ENCODE measurements around the gene PARD6B.

The PARD6B gene

DNA sequence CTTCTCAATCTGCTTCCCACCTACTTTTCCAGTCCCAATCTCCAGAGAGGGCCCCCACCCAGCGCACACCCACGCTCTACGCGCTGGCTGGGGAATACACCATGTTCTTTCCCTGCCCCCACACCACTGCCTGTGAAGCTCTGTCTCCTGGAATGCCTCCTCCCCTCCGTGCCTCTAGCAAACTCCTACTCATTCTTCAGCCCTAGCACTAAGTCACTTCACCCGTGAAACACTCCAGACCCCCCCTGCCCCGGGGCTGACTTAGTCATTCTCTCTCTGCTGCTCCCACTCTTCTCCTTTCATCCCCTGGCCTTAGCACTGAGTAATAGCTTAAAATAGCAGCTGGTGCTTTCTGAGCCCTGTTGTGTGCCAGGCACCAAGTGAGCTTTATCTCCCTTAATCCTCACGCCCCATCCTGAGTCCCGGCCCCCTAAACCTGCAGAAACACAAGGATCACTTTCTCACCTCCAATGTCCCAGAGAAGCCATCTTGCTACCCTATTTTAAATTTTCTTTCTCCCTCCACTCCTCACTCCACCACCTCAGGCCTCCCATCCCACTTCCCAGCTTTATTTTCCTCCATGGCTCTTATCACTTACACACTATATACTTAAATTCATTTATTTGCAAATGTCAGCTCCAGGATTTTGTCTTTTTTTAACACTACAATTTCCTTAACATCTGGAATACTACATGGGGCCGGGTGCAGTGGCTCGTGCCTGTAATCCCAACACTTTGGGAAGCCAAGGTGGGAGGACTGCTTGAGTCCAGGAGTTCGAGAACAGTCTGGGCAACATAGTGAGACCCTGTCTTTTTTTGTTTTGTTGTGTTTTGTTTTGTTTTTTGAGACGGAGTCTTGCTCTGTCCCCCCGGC, 6.3 kb upstream of the PARD6B start:
- DNase-seq = no peak

DNA sequence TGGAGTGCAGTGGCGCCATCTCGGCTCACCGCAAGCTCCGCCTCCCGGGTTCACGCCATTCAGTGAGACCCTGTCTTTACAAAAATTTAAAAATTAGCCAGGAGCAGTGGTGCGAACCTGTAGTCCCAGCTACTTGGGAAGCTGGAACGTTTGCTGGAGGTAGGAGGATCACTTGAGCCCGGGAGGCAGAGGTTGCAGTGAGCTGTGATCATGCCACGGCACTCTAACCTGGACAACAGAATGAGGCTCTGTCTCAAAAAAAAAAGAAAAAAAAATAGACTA, 5.7 kb upstream of the PARD6B start:
- no peak for DNase-seq

DNA sequence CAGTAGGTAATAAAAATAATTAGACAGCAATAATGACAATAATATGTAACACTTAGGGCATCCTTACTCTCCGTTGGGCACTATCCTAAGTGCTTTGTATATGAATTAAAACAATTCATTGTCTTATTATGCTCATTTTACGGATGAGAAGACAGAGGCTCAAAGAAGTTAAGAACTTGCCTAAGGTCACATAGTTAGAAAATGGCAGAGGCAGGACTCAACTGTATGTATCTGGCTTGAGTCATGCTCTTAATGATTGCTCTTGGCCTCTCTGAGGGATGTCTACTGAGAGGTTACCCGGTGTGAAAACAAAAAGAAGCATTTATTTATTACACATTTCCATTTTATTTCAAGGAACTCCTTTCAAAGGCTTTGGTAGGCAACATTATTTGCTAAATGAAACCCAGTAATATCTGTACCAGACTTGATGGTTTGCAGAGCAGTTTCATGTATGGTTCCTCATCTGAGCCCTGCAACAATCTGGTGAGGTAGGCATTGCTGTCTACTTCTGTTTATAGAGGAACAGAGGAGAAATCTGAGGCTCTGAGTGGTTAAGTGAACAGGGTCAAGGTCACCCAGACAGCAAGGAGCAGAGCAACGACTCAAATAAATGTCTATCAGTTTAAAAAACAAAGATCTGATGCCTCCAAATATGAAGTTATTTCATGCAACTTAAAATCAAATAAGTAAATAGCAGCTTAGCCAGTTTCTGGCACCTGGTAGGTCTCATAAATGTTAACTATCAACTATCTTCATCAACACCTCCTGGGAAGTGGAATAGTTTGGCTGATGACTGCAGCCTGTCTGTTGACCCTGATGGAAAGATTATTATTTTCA, 4.2 kb upstream of the PARD6B start:
- DNase-seq = no peak

DNA sequence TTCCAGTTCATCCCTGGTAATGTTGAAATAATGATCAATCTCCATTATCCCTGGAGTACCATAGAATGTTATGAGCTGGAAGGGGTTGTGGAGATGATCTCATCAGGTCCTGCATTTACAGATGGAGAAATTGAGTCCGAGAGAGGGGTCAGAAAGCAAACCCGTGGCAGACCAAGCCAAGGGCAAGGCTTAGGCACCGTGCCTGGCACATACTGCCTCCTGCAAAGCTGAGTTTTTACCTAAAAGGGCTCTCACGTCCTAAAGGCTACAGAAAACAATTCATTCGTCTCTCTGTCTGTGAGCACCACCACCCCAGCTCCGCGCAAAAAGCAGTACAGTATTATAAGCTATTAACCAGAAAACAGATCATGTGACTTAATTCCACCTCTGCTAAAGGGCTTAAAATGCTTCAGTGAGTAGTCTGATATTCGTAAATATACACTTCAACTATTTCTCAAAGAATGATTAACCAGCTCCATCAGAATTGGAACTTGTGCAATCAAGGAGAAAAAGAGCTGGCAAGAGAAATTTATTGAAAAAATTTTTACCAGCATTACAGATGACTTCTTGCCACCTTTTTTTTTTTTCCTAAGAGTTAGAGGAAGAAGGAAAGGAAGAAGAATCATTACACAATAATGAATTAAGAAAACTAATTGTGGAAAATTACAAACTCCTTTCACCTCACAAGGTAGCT, 3.4 kb upstream of the PARD6B start:
- no peak for DNase-seq

DNA sequence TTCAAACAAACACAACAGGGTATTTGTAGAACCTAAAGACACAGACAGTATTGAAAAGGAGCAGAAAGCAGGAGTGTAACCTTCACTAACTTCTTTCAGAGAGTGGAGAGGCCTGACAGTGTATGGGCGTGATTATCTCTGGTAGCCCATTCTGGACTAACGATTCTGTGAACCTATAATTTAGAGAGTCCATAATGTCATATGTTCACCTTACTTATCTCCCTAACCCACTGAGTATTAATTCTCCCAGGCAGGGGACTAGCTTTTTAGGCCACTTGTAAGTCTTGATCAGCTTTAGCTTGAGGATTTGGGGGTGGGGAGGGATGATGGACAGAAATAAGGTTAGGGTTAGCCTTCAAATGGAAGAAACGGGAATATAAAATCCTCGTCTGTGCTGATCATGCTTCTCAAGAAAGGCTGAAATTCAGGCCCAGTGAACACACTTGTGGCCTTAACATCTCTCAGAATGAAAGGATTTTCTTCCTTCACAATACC, 2.8 kb upstream of the PARD6B start:
- no peak for DNase-seq

DNA sequence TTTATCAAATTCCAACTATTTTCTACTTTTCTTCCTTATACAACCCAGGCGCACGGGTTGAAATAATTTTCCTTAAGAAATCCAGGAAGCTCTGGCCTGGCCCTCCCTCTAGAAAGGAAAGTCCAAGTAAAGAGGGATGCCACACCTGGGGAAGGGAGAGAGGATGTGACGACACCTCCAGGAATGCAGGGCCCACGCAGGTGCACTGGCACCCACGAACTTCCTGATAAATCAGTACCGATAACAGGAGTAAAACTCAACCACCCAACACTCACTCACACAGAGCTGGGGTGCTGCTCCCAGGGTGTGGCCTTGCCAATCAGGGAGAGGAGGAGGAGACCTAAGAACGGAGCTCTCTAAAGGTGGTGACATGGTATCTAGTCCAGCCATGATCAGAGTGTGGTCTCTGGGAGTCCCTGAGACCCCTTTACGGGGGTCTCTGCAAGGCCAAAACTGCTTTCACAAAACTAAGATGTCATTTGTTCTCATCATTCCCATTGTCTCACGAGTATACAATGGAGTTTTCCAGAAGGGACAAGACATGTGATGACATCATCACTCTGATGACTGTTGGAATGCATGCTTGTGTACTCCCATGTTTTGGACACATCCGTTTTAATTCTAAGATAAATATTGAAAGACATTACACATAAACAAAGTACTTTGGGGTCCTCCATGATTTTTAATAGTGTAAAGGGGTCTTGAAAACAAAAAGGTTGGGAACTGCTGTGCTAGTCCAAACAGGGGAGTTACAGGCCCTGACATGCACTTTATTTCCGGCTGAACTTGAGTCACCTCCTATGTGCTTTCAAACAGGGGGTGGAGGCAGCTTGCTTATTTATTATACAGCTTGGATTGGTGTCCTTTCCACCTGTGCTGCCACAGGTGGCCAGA, 2.2 kb upstream of the PARD6B start:
- DNase-seq = no peak

DNA sequence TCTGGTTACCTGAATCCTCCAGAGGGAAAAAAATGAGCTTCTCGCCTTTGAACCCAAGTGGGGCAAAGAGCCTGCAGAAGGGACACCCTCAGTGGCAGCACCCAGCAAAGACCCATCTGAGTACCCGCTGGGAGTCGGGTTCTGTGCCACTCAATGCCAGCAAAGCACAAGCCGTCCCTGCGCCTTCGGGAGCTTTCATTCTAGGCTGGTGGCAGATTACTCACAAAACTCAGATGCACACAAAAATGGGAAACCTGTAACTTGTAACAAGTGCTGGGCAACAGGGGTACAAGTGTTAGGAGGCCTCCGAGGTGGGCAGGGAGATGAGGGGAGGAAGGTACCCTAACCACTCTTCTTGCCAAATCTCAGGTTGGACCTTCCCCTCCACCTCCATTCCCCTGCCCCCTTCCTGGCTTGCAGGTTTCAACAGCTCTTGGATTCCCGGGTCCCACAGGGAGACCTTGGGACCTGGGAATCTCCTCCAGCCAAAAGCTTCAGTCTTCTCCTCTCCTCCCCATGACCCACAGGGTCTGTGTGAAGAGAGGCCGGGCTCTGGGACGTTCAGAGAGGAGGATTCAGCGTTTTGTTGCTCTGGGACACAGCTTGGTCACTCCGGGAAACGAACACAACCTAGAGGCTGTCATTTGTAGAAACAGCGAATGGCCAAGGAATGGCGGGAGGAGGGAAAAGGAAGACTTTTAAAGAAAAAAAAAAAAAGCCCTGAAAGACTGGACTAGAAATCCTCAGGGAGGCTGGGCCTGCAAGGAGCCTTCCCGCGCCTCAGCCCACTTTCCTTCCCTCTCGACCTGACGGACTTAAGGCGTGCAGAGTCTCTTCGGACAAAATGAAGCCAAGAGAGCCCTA, 1.2 kb upstream of the PARD6B start:
- no peak for DNase-seq

DNA sequence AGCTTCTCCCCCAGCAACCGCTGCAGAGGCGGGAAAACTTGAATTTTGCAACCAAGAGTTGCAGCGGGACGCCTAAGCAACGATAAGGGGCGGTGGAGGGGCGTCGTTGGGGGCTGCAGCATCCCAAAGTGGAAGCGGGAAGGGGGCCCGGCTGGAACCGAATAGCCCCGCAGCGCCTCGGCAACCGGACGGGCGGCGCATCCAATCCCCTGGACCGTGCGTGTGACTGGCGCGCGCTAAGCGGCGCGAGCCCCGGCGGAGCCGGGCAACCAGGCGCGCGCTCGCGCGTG, 670 bp upstream of the PARD6B start:
- DNase-seq = no peak

DNA sequence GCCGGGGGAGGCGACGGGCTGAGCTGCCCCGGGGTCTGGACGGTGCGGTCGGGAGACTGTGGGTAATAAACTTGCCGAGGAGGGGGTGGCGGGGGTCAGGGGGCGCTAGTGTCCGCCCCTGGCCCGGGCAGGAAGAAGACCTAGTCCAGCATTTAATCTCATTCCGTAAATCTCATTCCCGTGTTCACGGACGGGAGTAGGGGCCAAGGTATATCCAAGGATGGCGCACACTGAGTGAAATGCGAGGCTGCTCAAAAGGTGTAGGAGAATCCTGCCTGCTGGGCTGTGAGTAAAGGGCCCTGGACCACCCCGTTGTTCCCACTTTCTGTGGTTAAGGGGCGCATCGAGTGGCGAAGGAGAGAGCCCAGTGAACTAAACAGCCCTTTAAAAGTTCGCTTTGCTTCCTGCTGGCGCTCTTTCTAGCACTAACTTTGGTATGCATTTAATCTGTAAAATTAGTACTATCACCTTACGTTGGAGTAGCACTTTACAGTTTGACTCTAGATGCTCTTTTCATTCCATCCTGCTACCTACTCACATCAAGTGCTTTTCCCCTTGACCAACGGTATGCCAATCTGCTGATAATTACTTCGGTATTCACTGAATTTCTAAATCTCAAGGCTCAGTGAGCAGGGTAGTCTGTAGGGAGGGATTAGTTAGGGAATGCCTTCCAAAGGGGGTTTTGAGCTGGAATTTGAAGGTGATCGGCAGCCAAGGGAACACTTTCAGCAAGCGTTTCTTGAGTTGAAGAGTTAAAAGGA, 730 bp downstream of the PARD6B start:
- no peak for DNase-seq

DNA sequence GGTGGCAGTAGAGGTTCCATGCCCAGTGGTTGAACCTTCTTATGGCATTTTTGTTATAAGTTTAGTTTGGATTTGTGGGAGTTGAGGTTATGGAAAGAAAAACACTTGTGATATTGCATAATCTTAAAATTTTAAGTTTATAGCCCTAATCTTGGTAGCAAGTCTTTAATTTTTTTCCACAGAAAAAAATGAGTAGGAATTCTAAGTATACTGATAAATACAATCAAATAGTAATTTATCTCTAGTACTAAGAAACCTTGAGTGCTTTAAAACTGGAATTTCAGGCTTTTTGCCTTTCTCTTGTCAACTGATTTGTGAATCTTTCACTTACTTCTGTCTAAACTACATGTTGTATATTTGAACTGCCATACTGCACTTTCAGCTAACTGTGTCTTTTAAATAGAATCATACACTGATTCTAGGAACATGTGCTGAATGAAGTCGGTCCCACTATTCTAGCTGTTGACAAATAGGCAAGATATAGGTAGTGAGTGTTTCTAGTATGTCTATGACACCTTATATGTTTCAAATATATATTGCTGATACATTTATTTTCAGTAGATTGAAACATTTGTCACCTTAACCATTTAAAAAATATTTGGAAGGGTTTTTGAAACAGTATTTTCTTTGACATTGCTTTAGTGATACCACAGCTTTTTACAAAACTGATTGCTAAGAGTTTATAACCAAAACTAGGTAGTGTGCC, 2.4 kb downstream of the PARD6B start:
- no peak for DNase-seq

DNA sequence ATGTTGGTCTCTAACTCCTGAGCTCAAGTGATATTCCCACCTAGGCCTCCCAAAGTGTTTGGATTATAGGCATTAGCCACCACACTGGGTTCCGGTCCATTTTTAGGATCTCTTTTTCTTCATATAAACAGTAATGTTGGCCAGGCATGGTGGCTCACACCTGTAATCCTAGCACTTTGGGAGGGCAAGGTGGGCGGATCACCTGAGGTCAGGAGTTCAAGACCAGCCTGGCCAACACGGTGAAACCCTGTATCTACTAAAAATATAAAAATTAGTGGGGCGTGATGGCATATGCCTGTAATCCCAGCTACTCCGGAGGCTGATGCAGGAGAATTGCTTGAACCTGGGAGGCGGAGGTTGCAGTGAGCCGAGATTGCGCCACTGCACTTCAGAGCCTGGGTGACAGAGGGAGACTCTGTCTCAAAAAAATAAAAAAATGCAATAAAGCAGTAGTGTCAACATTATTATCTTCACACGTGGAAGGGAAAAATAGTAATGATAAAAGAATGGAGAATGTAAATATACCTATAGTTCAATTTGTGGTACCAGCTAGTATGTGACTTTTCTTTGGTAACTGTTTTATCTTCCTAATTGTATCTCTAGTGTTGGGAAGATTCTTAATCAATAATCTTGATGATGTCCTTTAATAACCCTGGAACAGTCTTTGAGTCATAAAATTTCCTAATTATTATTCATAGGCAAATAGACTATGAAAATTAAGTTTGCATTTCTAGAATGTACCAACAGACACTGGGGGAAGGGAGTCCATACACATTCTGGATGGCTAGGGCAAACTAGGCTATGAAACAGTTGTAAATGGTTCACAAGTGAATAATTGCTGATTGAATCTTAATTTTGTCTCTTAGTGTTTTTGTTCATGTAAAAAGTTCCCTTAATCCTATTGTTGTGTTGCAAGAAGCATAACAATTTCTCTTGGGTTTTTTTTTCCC, 3.6 kb downstream of the PARD6B start:
- DNase-seq = no peak

DNA sequence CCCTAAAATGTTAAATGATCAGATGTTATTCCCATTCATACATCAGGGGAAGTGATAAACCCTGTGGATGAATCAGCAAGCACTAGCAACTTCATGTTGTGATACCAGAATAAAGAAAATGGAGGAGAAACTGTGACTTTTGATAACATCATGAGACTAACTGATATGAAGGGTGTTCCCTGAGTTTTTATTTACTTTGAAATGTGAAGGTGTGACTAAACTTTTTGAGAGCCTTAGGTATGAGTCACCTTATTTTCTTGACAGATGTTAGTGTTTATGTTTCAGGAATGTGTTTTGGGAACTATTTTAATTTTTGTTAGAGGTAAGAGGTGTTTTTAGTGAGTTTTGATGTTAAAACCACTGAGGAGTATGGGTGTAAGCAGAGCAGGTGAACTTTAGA, 4.4 kb downstream of the PARD6B start:
- no peak for DNase-seq

DNA sequence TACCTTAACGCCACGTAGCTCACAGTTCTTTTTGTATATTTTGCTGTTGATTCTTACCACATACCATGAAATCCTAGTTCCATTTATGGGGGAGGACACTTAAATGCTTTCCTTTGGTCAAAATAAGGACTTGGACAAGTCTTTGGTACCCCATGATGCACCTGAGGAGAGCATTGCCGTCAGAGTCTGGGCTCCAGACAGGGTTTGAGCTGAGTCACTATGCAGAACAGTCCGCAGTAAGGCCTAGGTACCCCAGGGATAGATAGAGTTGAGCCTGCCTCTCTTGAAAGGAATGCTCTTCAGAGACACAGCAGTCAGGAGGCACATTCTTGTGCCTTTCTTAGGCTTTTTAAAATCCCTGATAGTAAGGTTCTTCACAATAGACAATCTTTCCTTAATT, 6.0 kb downstream of the PARD6B start:
- DNase-seq = no peak

DNA sequence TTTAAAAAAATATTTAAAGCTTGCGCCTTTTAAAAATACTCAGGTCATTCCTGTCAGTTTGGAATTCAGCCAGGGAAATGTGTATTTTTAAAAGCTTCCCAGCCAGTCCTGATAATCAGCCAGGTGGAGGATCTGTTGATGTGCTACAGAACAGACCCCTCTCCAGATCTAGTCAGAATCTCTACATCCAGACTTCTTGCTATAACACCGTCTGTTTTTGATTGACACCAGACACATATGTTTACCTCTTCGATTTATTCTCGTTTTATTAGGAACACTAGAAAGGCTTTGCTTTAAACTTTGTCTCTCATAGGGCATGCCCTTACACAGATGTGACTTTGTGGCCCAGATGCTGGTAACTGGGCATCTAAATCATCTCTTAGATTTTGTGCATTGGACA, 11.7 kb downstream of the PARD6B start:
- no peak for DNase-seq

DNA sequence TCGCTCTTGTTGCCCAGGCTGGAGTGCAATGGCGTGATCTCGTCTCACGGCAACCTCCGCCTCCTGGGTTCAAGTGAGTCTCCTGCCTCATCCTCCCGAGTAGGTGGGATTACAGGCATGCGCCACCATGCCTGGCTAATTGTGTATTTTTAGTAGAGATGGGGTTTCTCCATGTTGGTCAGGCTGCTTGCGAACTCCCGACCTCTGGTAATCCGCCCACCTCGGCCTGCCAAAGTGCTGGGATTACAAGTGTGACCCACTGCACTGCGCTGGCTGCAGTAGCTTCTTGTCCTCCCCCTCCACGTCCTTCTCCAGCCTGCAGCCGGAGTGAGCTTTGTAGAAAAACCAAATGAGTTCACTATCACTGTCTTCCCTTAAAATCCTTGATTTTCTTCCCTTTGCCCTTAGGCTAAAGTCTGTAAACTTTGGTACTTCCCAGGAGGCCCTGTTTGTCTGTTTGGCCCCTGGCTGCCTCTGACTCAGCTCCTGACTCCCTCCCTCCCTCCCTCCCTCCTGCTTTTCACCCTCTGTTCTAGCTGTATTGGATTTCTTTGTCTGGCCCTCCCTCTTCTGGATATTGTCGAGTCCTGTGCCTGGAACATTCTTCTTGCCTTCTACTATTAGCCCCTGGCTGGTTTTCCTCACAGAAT, 12.9 kb downstream of the PARD6B start:
- no peak for DNase-seq

DNA sequence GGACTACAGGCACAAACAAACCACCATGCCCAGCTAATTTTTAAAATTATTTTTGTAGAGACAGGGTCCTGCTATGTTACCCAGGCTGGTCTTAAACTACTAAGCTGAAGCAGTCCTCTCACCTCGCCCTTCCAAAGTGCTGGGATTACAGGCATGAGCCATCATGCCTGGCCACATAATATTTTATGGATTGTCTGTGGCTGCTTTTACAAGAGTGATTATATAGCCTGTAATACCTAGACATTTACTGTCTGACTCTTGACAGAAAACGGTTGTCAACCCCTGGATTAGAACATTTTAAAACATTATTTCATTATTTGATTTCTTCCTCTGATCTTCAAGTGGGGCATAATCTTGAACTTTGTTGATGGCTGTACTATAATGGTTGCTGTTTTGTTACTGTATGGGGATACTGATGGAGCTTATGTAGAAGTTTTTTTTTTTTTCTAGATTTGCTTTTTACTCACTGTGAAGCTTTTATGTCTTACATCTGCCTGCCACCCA, 14.3 kb downstream of the PARD6B start:
- no peak for DNase-seq

DNA sequence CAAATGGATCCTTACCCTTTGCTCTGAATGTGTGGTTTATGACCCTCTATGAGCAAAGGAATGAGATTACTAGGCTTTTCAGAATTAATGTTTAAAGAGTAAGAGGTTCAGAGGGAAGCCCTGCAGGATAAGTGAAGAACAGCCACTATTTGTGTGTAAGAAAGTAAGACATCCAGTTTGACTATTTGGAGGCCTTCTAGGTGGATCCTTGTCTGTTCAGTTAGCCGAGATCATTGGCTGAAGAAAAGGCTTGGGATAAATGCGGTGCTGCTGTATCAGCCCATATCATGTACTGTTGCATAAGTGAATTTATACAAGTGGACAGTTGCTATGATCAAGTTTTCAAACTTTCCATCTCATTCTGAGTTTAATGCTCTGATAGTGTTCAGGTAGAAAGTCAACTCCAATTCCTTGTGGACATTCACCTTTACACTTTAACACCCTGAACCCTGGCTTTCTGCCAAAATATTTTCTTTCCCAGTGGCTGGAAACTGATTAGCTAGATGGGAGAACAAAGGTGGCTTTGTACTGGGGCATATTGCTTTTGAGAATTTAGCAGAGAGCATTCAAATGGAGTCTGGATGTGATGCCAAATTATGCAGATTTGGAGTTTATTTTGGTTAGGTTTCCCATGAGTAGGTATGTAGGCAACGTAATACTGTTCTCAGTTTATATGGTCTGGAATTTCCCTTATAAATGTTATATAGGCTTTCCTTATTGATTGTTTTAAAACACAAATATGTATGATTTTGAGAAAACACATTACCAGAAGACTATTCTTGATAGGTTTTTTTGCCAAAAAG, 15.0 kb downstream of the PARD6B start:
- DNase-seq = no peak

DNA sequence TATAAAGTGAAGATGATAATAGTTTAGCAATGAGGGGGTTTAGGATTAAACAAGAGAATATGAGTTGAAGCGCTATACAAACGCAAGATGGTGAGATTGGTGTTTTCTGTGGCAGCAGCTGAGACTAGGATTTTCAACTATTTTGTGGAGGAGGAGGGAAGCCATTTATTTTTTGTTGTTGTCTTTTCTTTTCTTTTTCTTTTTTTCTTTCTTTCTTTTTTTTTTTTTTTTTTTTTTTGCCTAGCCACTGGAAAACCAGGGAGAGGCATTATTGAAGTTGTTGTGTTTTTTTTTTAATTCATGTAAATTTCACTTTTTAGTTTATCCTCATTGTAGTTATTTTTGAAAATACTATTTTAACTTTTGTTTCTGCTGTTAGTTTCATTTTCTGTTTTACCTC, 15.9 kb downstream of the PARD6B start:
- DNase-seq = no peak
